ENCODE data around the gene PLEK2. TPM values are rescaled to one million over a fixed set of nuclear protein-coding genes. Genes with fewer than 3 reads are reported as not detected.
"Not testable (repeated sequence)": the region's sequence is repeated elsewhere in the genome, so short reads cannot be mapped to it uniquely, and the experiment has no call there.

PLEK2 gene
- total RNA-seq, 1 donor from 2014 or later: 1.4 TPM

- DNase-seq: no peak
Measured at GRCh38 chr14:67357186-67357968, 54.6 kb downstream of the PLEK2 start.

- DNase-seq: no peak
Measured at GRCh38 chr14:67352055-67352454, 59.9 kb downstream of the PLEK2 start.

- DNase-seq: no peak
Measured at GRCh38 chr14:67345583-67345982, 66.4 kb downstream of the PLEK2 start.

- peak; percentile 64 for DNase-seq
Measured at GRCh38 chr14:67343601-67344230, 68.2 kb downstream of the PLEK2 start.

- not testable (repeated sequence) for DNase-seq
Measured at GRCh38 chr14:67341231-67341630, 70.7 kb downstream of the PLEK2 start.

Other genes starting within 250 kb of the PLEK2 start
- gene GARIN2, start 222.7 kb downstream of the PLEK2 start, total RNA-seq: not detected in 2 replicates
- 34.2 and 40.2 TPM in 2 replicates for gene PALS1, start 170.7 kb downstream of the PLEK2 start, total RNA-seq
- gene ATP6V1D, start 52.4 kb downstream of the PLEK2 start, total RNA-seq: 68.4 and 84.6 TPM in 2 replicates
- gene EIF2S1, start 51.8 kb downstream of the PLEK2 start, total RNA-seq: 281 and 287 TPM in 2 replicates
- 1.1 and 1.4 TPM in 2 replicates for gene TMEM229B, start 76.6 kb upstream of the PLEK2 start, total RNA-seq
- 0.09 and 1.0 TPM in 2 replicates for gene PLEKHH1, start 121.1 kb upstream of the PLEK2 start, total RNA-seq
- gene PIGH, start 188.1 kb upstream of the PLEK2 start, total RNA-seq: 10.9 and 11.7 TPM in 2 replicates
- 39.5 and 61.5 TPM in 2 replicates for gene ARG2, start 207.8 kb upstream of the PLEK2 start, total RNA-seq

Measured in dermis blood vessel endothelial cell (primary cell).